Right lobe of liver (tissue), 6 donors: ENCODE measurements around the gene TTLL3. TPM values are rescaled to one million over a fixed set of nuclear protein-coding genes. Genes with fewer than 3 reads are reported as not detected.

ENCODE experiments used
- ATAC-seq, 4 donors: fragments of 200-7000 bp; cut with Tn5 transposase; one replicate each; pipeline ENCODE4 v1.9.1; 2020; ENCODE audit warnings: mild to moderate bottlenecking in 4 of 4, moderate library complexity in 4 of 4
- DNase-seq, 3 donors: peaks; one replicate each; pipeline ENCODE4 v3.0.0-alpha.2; 2020
- H3K27ac ChIP-seq, 3 donors: fragments of 200-600 bp; one replicate each; pipeline ENCODE4 v1.8.0; 2022
- H3K27me3 ChIP-seq, 2 donors: fragments of 200-600 bp; one replicate each; pipeline ENCODE4 v1.8.0; 2022
- H3K36me3 ChIP-seq, 4 donors: fragments of 200-600 bp; sonication (generic) in 1 of 4; one replicate each; pipeline versions ENCODE4 v1.5.1 to v1.8.0; 2017 to 2022; ENCODE audit warnings: control low read depth in 1 of 4
- H3K4me1 ChIP-seq, 4 donors: fragments of 200-600 bp; sonication (generic) in 1 of 4; one replicate each; pipeline versions ENCODE4 v1.5.1 to v1.8.0; 2017 to 2022; ENCODE audit warnings: control low read depth in 1 of 4
- H3K4me3 ChIP-seq, 3 donors: fragments of 200-600 bp; one replicate each; pipeline ENCODE4 v1.8.0; 2022
- H3K9me3 ChIP-seq, 4 donors: fragments of 200-600 bp; sonication (generic) in 1 of 4; one replicate each; pipeline versions ENCODE4 v1.5.1 to v1.8.0; 2017 to 2022; ENCODE audit warnings: control low read depth in 1 of 4
- CTCF ChIP-seq, 4 donors: fragments of 200-600 bp in 3 of 4; fragments of 450-650 bp in 1 of 4; IDR thresholded peaks; one replicate each; pipeline versions ENCODE4 v1.5.1 to v1.8.0; 2016 to 2022; ENCODE audit warnings: antibody characterized with exemption in 4 of 4, mild to moderate bottlenecking in 2 of 4
- POLR2A ChIP-seq: fragments of 450-650 bp; IDR thresholded peaks from one replicate; pipeline ENCODE4 v1.6.1; 2017; ENCODE audit warnings: antibody characterized with exemption, mild to moderate bottlenecking
- WGBS: methylation state at CpG from one replicate; pipeline ENCODE4 v1.1.6; 2018; ENCODE audit warnings: low coverage, low lambda C conversion rate; ENCODE audit not compliant: insufficient coverage; ENCODE audit errors: missing lambda C conversion rate; 5-methylcytosine and 5-hydroxymethylcytosine counted together
- intact Hi-C, 2 donors: fragments of 100-400 bp; cut with DNase I; formaldehyde crosslinking; loops; one replicate each; pipeline versions ENCODE4 v1.11.2 to v1.14.1; 2022
- total RNA-seq, 6 experiments: library from RNA; depleted of rRNA in 2 of 6; stranded (reverse); fragments of >200 nt in 2 of 6; fragmentation: NEBNext Ultra II Directional in 3 of 6; extraction: Animal tissue kit (Norgen Biotek cat#: 25700) in 3 of 6; gene quantifications; one replicate each; pipeline versions ENCODE4 v1.1.0 to v1.2.4, GENCODE V29; 2016 to 2023
- donor health status: DM: no; HTN: yes; CAD: no.
- donor health status: DM: no; HTN: no; CAD: no.
- donor health status: DM: no; HTN: no; CAD: no.
- donor health status: DM: no; HTN: yes; CAD: no.
- donor health status: DM: no; HTN: yes; CAD: no.

The TTLL3 gene
- total RNA-seq, 6 experiments from 2014 or later = 4.5 to 11.0 (median 8.6) TPM

- Histone ChIP-seq H3K27ac (no peak overlapping the region), H3K4me1 (no peaks in the 10 kb centered on the region), H3K36me3 (no peaks in the 10 kb centered on the region), H3K9me3 (no peaks in the 10 kb centered on the region), H3K27me3 (no peaks in the 10 kb centered on the region), H3K4me3 (no peak overlapping the region)
- ATAC-seq (no peak), DNase-seq (no peak)
- intact Hi-C loops = no loop called here
- TF ChIP-seq POLR2A = no peak
- no peak for TF ChIP-seq CTCF (IDR thresholded peaks at IDR 0.05)
- WGBS = 87% methylated on average over 8 of the region's 11 CpGs
Observed at GRCh38 chr3:9884555-9885165, 74.6 kb downstream of the TTLL3 start.

Other genes with a start within 250 kb of the TTLL3 start
- gene MTMR14, start 160.8 kb upstream of the TTLL3 start, total RNA-seq = 10 to 100 TPM; 15.8 to 20.0 (median 18.8) TPM
- gene CPNE9, start 106.4 kb upstream of the TTLL3 start, total RNA-seq = not detected
- gene BRPF1, start 78.5 kb upstream of the TTLL3 start, total RNA-seq = 1 to 10 TPM; 3.5 to 5.4 (median 5.1) TPM
- 10 to 100 TPM; 12.3 to 27.8 (median 15.7) TPM for gene OGG1, start 60.3 kb upstream of the TTLL3 start, total RNA-seq
- gene CAMK1, start 40.3 kb upstream of the TTLL3 start, total RNA-seq = 10 to 100 TPM; 10.8 to 33.4 (median 24.5) TPM
- 10 to 100 TPM; 24.6 to 43.8 (median 28.1) TPM for gene TADA3, start 17.8 kb upstream of the TTLL3 start, total RNA-seq
- gene ARPC4, start 17.2 kb upstream of the TTLL3 start, total RNA-seq = 10 to 100 TPM; 42.0 to 80.3 (median 57.3) TPM
- gene RPUSD3, start 33.7 kb downstream of the TTLL3 start, total RNA-seq = 10 to 100 TPM; 15.8 to 34.6 (median 22.4) TPM
- gene CIDEC, start 70.0 kb downstream of the TTLL3 start, total RNA-seq = 100 to 1,000 TPM in 1 of 6 experiments, 10 to 100 TPM in 1, 1 to 10 TPM in 4; 1.0 to 101 (median 2.7) TPM
- 10 to 100 TPM; 20.5 to 40.6 (median 26.5) TPM for gene JAGN1, start 80.3 kb downstream of the TTLL3 start, total RNA-seq
- 1 to 10 TPM; 1.1 to 4.6 (median 2.2) TPM for gene IL17RE, start 92.6 kb downstream of the TTLL3 start, total RNA-seq
- gene IL17RC, start 106.8 kb downstream of the TTLL3 start, total RNA-seq = 10 to 100 TPM; 19.5 to 53.4 (median 40.1) TPM
- gene CRELD1, start 123.6 kb downstream of the TTLL3 start, total RNA-seq = 10 to 100 TPM; 22.4 to 43.5 (median 30.5) TPM
- gene PRRT3, start 142.1 kb downstream of the TTLL3 start, total RNA-seq = under 1 TPM; 0.19 to 0.92 (median 0.35) TPM
- 10 to 100 TPM; 37.3 to 67.9 (median 51.2) TPM for gene EMC3, start 176.6 kb downstream of the TTLL3 start, total RNA-seq
- 1 to 10 TPM in 4 of 6 experiments, under 1 TPM in 2; 0.40 to 4.8 (median 1.8) TPM for gene FANCD2, start 216.2 kb downstream of the TTLL3 start, total RNA-seq